Suprapubic skin (tissue), 4 donors: ENCODE measurements around the gene ATP13A3. TPM values are rescaled to one million over a fixed set of nuclear protein-coding genes. Genes with fewer than 3 reads are reported as not detected.

Source experiments
- DNase-seq, 2 donors: peaks; one replicate each; pipeline ENCODE4 v3.0.0-alpha.2; 2019; ENCODE audit warnings: low spot score in 2 of 2
- H3K27ac ChIP-seq: fragments of 200-600 bp; sonication (generic); one replicate; pipeline ENCODE4 v1.5.1; 2019
- H3K27me3 ChIP-seq: fragments of 200-600 bp; sonication (generic); one replicate; pipeline ENCODE4 v1.5.1; 2019
- H3K36me3 ChIP-seq: fragments of 200-600 bp; sonication (generic); one replicate; pipeline ENCODE4 v1.5.1; 2019
- H3K4me1 ChIP-seq: fragments of 200-600 bp; sonication (generic); one replicate; pipeline ENCODE4 v1.5.1; 2019
- H3K4me3 ChIP-seq: fragments of 200-600 bp; sonication (generic); one replicate; pipeline ENCODE4 v1.5.1; 2019; ENCODE audit warnings: mild to moderate bottlenecking
- H3K9me3 ChIP-seq: fragments of 200-600 bp; sonication (generic); one replicate; pipeline ENCODE4 v1.5.1; 2019
- EP300 ChIP-seq: sonication (generic); formaldehyde crosslinking; IDR thresholded peaks from one replicate; pipeline ENCODE4 v1.6.1; 2017; ENCODE audit warnings: antibody characterized with exemption
- POLR2A ChIP-seq, 2 donors: fragments of 450-650 bp; IDR thresholded peaks; one replicate each; pipeline ENCODE4 v1.6.1; 2017; ENCODE audit warnings: antibody characterized with exemption in 2 of 2, mild to moderate bottlenecking in 2 of 2, moderate library complexity in 2 of 2
- POLR2AphosphoS5 ChIP-seq, 3 donors: sonication (generic); formaldehyde crosslinking; IDR thresholded peaks; one replicate each; pipeline ENCODE4 v1.6.1; 2017; ENCODE audit warnings: antibody characterized with exemption in 3 of 3
- WGBS: methylation state at CpG from one replicate; pipeline ENCODE4 v1.1.5; 2018; 5-methylcytosine and 5-hydroxymethylcytosine counted together
- total RNA-seq, 4 donors: library from RNA; depleted of rRNA; stranded (reverse); fragments of >200 nt; gene quantifications; one replicate each; pipeline ENCODE4 v1.1.0, GENCODE V29; 2016
- TF ChIP-seq, protein P1 (sequence below), 2 donors: fragments of 200-600 bp in 1 of 2; fragments of 450-650 bp in 1 of 2; sonication (generic) in 1 of 2; IDR thresholded peaks; one replicate each; pipeline ENCODE4 v1.5.1; 2016 to 2019; ENCODE audit warnings: antibody characterized with exemption in 2 of 2, mild to moderate bottlenecking in 1 of 2, moderate library complexity in 1 of 2

The ATP13A3 gene
- total RNA-seq, 4 donors from 2014 or later = 49.3 to 76.0 (median 64.0) TPM

DNA sequence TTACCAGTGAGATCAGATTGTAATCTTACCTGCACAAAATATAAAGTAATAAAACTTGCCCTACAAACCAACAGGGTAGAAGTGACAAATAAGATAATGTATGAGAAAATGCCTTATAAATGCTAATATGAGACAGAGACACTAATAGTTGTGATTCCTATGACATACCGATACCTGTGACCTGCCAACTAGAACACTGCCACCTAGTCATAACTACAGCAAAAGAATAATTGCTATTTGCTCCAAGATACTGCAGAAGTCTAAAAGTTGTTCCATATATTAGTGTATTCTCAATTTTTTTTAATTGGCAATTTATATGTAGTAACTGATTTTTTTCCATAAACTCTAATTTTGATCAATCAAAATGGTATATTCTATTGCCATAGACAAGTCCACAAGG, 62.4 kb downstream of the ATP13A3 start:
- Histone ChIP-seq H3K27me3 (no peaks in the 10 kb centered on the region), H3K27ac (no peak overlapping the region), H3K36me3 (peaks cover 48% of the 10 kb centered on the region), H3K9me3 (no peaks in the 10 kb centered on the region), H3K4me1 (no peaks in the 10 kb centered on the region), H3K4me3 (no peak overlapping the region)
- DNase-seq = no peak
- WGBS = 98% methylated on average over 1 of the region's 1 CpG
- no peak for TF ChIP-seq POLR2AphosphoS5 (IDR thresholded peaks at IDR 0.05)
- no peak for TF ChIP-seq EP300
- TF ChIP-seq, protein P1, sequence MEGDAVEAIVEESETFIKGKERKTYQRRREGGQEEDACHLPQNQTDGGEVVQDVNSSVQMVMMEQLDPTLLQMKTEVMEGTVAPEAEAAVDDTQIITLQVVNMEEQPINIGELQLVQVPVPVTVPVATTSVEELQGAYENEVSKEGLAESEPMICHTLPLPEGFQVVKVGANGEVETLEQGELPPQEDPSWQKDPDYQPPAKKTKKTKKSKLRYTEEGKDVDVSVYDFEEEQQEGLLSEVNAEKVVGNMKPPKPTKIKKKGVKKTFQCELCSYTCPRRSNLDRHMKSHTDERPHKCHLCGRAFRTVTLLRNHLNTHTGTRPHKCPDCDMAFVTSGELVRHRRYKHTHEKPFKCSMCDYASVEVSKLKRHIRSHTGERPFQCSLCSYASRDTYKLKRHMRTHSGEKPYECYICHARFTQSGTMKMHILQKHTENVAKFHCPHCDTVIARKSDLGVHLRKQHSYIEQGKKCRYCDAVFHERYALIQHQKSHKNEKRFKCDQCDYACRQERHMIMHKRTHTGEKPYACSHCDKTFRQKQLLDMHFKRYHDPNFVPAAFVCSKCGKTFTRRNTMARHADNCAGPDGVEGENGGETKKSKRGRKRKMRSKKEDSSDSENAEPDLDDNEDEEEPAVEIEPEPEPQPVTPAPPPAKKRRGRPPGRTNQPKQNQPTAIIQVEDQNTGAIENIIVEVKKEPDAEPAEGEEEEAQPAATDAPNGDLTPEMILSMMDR (IDR thresholded peaks at IDR 0.05) = no peak
- no peak for TF ChIP-seq POLR2A (IDR thresholded peaks at IDR 0.05)

DNA sequence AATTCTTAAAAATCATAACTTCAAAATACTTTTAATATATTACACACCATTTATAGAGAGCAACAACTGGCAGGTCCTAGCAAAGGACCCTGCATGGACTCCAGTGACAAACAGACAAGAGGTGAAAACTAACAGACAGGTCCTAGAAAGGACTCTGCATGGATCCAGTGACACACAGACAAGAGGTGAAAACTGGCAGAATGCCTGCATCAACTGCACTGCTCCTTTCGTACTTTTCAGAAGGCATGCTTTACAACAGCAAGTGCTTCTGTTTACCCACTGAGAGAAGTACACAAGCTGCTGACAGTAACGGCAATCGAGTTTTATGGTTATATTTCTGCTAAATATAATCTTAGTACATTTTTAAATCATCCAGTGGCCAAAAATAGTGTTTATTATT, 63.5 kb downstream of the ATP13A3 start:
- Histone ChIP-seq H3K4me1 (no peaks in the 10 kb centered on the region), H3K36me3 (peaks cover 44% of the 10 kb centered on the region), H3K27ac (no peak overlapping the region), H3K27me3 (no peaks in the 10 kb centered on the region), H3K9me3 (no peaks in the 10 kb centered on the region), H3K4me3 (no peak overlapping the region)
- 86% methylated on average over 3 of the region's 3 CpGs for WGBS
- no peak for TF ChIP-seq POLR2AphosphoS5 (IDR thresholded peaks at IDR 0.05)
- DNase-seq = no peak

DNA sequence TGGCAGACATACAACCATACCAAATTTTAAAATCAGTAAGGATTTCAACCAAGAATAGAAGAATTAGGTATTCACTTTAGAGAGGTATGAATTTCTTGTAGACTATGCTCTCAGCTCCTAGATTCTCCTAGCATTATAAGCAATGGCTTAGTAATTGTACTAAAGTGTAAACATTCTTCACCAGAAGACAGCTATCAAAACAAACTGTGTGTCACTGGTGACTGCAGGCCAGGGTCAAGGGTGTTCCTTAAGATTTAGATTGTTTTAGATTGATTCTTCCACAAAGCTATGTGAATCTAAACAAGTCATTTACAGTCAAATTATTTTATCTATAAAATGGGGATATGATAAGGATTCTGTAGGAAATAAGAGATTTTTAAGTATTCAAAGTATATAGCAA, 64.6 kb downstream of the ATP13A3 start:
- Histone ChIP-seq H3K27me3 (no peaks in the 10 kb centered on the region), H3K36me3 (peaks cover 40% of the 10 kb centered on the region)
- no peak for DNase-seq

DNA sequence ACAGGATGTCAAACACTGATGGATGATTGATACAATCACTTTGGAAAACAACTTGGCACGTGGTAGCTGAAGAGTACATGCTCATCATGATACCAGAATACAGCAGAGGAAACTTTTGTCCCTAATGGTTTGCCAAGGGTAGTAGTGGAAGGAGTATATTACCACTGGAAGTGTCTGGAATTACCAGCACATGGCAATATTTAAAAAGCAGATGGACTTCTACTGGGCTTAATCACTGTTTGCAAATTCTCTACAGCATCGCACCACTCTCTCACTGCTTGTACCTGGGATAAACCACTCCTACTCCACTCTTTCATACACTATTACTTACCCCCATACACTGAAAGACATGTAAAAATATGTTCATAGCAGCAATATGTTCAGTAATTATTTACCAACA, 68.1 kb downstream of the ATP13A3 start:
- Histone ChIP-seq H3K4me3 (no peak overlapping the region), H3K27me3 (no peaks in the 10 kb centered on the region), H3K9me3 (no peaks in the 10 kb centered on the region), H3K27ac (no peak overlapping the region), H3K36me3 (peaks cover 12% of the 10 kb centered on the region), H3K4me1 (no peaks in the 10 kb centered on the region)
- DNase-seq = no peak
- WGBS = 87% methylated on average over 2 of the region's 2 CpGs
- TF ChIP-seq, protein P1 (IDR thresholded peaks at IDR 0.05) = no peak
- TF ChIP-seq POLR2AphosphoS5 (IDR thresholded peaks at IDR 0.05) (no peak), EP300 (no peak), POLR2A (IDR thresholded peaks at IDR 0.05) (no peak)

More for the DNA sequence above, 64.6 kb downstream of the ATP13A3 start:
- H3K27ac ChIP-seq = no peak overlapping the region
- TF ChIP-seq, protein P1 (IDR thresholded peaks at IDR 0.05) = no peak
- no peak for TF ChIP-seq POLR2A (IDR thresholded peaks at IDR 0.05)
- TF ChIP-seq EP300 = no peak
- no peak for TF ChIP-seq POLR2AphosphoS5 (IDR thresholded peaks at IDR 0.05)
- no peak overlapping the region for H3K4me3 ChIP-seq
- no peaks in the 10 kb centered on the region for H3K9me3 ChIP-seq
- H3K4me1 ChIP-seq = no peaks in the 10 kb centered on the region

DNA sequence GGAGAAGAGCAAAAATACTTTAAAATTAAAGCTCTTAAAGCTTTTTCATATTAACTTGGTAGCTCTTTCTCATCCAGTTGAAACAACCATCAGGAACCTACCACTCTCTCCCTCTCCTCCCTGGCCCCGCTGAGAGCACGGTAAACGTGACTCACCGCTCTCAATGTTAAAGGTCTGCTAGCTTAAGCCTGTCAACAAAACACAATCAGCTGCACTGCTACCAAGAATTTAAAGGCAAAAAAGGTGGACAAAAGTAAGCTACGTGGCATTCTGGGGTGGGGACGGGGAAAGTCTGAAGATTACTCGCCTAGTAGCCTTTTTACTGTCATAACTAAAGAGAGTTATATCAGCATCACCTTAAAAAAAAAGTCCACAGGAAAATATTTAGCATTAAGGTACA, 79.4 kb downstream of the ATP13A3 start:
- no peaks in the 10 kb centered on the region for H3K4me1 ChIP-seq
- TF ChIP-seq POLR2A (IDR thresholded peaks at IDR 0.05) (no peak), POLR2AphosphoS5 (IDR thresholded peaks at IDR 0.05) (no peak), EP300 (no peak)
- TF ChIP-seq, protein P1 (IDR thresholded peaks at IDR 0.05) = no peak
- no peaks in the 10 kb centered on the region for H3K27me3 ChIP-seq
- WGBS = 89% methylated on average over 7 of the region's 7 CpGs
- H3K4me3 ChIP-seq = no peak overlapping the region
- H3K9me3 ChIP-seq = no peaks in the 10 kb centered on the region
- H3K36me3 ChIP-seq = peaks cover 2% of the 10 kb centered on the region
- no peak overlapping the region for H3K27ac ChIP-seq
- DNase-seq = no peak

DNA sequence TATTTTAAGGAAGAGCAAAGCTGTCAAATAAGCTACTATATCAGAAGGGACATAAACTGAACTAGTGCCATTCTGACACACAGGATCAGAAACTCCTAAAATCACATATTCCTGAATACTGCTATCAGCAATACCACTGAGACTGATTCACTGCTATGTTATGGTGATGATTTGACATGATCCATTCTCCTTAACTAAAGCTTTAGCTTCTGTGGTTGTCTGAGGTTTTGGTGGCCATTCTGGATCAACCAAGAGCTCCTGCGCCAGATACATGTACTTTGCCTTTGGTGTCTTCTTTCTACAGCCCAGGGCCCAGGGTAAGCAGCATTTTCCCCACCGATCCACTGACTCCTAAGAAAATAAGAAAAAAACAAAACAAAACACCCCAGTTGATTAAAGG, 81.0 kb downstream of the ATP13A3 start:
- WGBS = 95% methylated on average over 2 of the region's 2 CpGs
- Histone ChIP-seq H3K4me3 (no peak overlapping the region), H3K9me3 (no peaks in the 10 kb centered on the region), H3K4me1 (no peaks in the 10 kb centered on the region), H3K36me3 (no peaks in the 10 kb centered on the region), H3K27me3 (no peaks in the 10 kb centered on the region), H3K27ac (no peak overlapping the region)
- no peak for DNase-seq
- TF ChIP-seq POLR2A (IDR thresholded peaks at IDR 0.05) (no peak), EP300 (no peak), POLR2AphosphoS5 (IDR thresholded peaks at IDR 0.05) (no peak)
- TF ChIP-seq, protein P1 (IDR thresholded peaks at IDR 0.05) = no peak
